ENCODE results near the gene INPP5D. TPM values are rescaled to one million over a fixed set of nuclear protein-coding genes. Genes with fewer than 3 reads are reported as not detected.
"Not testable (repeated sequence)": the region's sequence is repeated elsewhere in the genome, so short reads cannot be mapped to it uniquely, and the experiment has no call there.

Gene INPP5D
- total RNA-seq = 30.4 TPM

- peak; percentile 66 for DNase-seq (ENCODE audit: low spot score)
These were observed at the start of gene INPP5D for GRCh38 chr2:233059797-233060500. Gene INPP5D (plus strand): TSS chr2:233060342. CDS start chr2:233060479, 137 bp downstream.

GRCh38 chr2:233010569-233011267, 49.4 kb upstream of the INPP5D start:
- no peak for DNase-seq (ENCODE audit: low spot score)

GRCh38 chr2:233011268-233011650, 48.9 kb upstream of the INPP5D start:
- no peak for DNase-seq (ENCODE audit: low spot score)

- DNase-seq (ENCODE audit: low spot score) = no peak
These were observed 48.4 kb upstream of the INPP5D start for GRCh38 chr2:233011702-233012131.

GRCh38 chr2:233012301-233012971, 47.7 kb upstream of the INPP5D start:
- peak; percentile 46 for DNase-seq (ENCODE audit: low spot score)

- peak; percentile 88 for DNase-seq (ENCODE audit: low spot score)
These were observed 47.1 kb upstream of the INPP5D start, which contains the start of gene NGEF for GRCh38 chr2:233013027-233013461. Gene NGEF (minus strand): TSS chr2:233013256. CDS start chr2:232974890, 38,366 bp downstream.

- no peak for DNase-seq (ENCODE audit: low spot score)
These were observed 46.5 kb upstream of the INPP5D start for GRCh38 chr2:233013650-233014049.

GRCh38 chr2:233015019-233015645, 45.0 kb upstream of the INPP5D start:
- DNase-seq (ENCODE audit: low spot score) = no peak

GRCh38 chr2:233017947-233018346, 42.2 kb upstream of the INPP5D start:
- no peak for DNase-seq (ENCODE audit: low spot score)

GRCh38 chr2:233019610-233020009, 40.5 kb upstream of the INPP5D start:
- not testable (repeated sequence) for DNase-seq (ENCODE audit: low spot score)

GRCh38 chr2:233020454-233020853, 39.7 kb upstream of the INPP5D start:
- no peak for DNase-seq (ENCODE audit: low spot score)

GRCh38 chr2:233021771-233022170, 38.4 kb upstream of the INPP5D start:
- DNase-seq (ENCODE audit: low spot score) = no peak

GRCh38 chr2:233022561-233022960, 37.6 kb upstream of the INPP5D start:
- DNase-seq (ENCODE audit: low spot score) = no peak

- no peak for DNase-seq (ENCODE audit: low spot score)
These were observed 37.0 kb upstream of the INPP5D start for GRCh38 chr2:233023007-233023760.

GRCh38 chr2:233023761-233024410, 36.3 kb upstream of the INPP5D start:
- no peak for DNase-seq (ENCODE audit: low spot score)

GRCh38 chr2:233025706-233026105, 34.4 kb upstream of the INPP5D start:
- no peak for DNase-seq (ENCODE audit: low spot score)

- DNase-seq (ENCODE audit: low spot score) = no peak
These were observed 33.8 kb upstream of the INPP5D start for GRCh38 chr2:233026198-233026813.

GRCh38 chr2:233029321-233029720, 30.8 kb upstream of the INPP5D start:
- no peak for DNase-seq (ENCODE audit: low spot score)

GRCh38 chr2:233031556-233032500, 28.3 kb upstream of the INPP5D start:
- no peak for DNase-seq (ENCODE audit: low spot score)
